ENCODE data around the gene G3BP1. TPM values are rescaled to one million over a fixed set of nuclear protein-coding genes. Genes with fewer than 3 reads are reported as not detected.
A peak's percentile ranks its signal among the peaks of the same experiment; 100 is the strongest.

G3BP1 gene
- total and polyA plus RNA-seq, 2 of the 13 experiments (the other 11 are each of a cell fraction or from before 2014, with no cell fraction given) = 36.7 to 320 TPM

DNA sequence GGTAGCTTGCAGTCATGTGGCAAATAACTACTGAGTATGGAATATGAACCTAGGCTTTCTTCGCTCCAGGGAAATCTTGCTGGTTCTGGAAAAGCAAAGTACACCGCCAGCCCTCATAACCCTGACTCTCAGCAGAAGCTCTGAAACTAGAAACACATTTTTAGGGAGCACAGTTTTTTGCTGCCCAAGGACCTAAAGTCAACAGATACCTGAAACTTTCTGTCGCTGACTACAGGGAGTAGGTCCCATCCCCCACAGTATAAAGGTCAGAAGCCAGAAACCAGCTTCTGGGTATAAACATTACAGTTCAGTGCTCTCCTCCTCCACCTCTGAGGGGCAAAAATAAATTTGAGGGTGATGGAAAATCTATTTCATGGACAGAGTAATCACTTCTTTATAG lies 16.4 kb upstream of the G3BP1 start (continued):
- no peak for TF ChIP-seq ETV5 (CRISPR knock-in tag; IDR thresholded peaks at IDR 0.05; ENCODE audit: borderline replicate concordance)
- TF ChIP-seq GATAD2A (CRISPR knock-in tag; IDR thresholded peaks at IDR 0.05) = peak; percentile 60; the same call in 1 of the 2 replicates
- TF ChIP-seq, protein P1, sequence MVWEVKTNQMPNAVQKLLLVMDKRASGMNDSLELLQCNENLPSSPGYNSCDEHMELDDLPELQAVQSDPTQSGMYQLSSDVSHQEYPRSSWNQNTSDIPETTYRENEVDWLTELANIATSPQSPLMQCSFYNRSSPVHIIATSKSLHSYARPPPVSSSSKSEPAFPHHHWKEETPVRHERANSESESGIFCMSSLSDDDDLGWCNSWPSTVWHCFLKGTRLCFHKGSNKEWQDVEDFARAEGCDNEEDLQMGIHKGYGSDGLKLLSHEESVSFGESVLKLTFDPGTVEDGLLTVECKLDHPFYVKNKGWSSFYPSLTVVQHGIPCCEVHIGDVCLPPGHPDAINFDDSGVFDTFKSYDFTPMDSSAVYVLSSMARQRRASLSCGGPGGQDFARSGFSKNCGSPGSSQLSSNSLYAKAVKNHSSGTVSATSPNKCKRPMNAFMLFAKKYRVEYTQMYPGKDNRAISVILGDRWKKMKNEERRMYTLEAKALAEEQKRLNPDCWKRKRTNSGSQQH (CRISPR knock-in tag; IDR thresholded peaks at IDR 0.05; ENCODE audit: low read depth) = no peak
- no peak for TF ChIP-seq SRSF4 (IDR thresholded peaks at IDR 0.05; ENCODE audit: low read depth, low read length, poor library complexity, severe bottlenecking)
- TF ChIP-seq HOXA9 (CRISPR knock-in tag; IDR thresholded peaks at IDR 0.05; ENCODE audit: borderline replicate concordance) = no peak
- no peak for TF ChIP-seq GPBP1L1 (CRISPR knock-in tag; IDR thresholded peaks at IDR 0.05)
- TF ChIP-seq ZNF460 (CRISPR knock-in tag; IDR thresholded peaks at IDR 0.05; ENCODE audit: borderline replicate concordance) = no peak
- TF ChIP-seq U2AF2 (IDR thresholded peaks at IDR 0.05; ENCODE audit: low read depth, low read length) = no peak
- TF ChIP-seq REXO4 (CRISPR knock-in tag; IDR thresholded peaks at IDR 0.05; ENCODE audit: borderline replicate concordance) = no peak
- no peak for TF ChIP-seq ZNF746 (CRISPR knock-in tag; IDR thresholded peaks at IDR 0.05)
- TF ChIP-seq ZSCAN5A (CRISPR knock-in tag; IDR thresholded peaks at IDR 0.05; ENCODE audit: borderline replicate concordance) = no peak
- TF ChIP-seq ZMYM3 (CRISPR knock-in tag; IDR thresholded peaks at IDR 0.05) = no peak
- TF ChIP-seq NRL (CRISPR knock-in tag; IDR thresholded peaks at IDR 0.05; ENCODE audit: borderline replicate concordance) = no peak
- peak; percentile 61; the same call in 1 of the 2 replicates for TF ChIP-seq ZNF362 (CRISPR knock-in tag; IDR thresholded peaks at IDR 0.05; ENCODE audit: borderline replicate concordance)
- no peak for TF ChIP-seq PTBP1 (IDR thresholded peaks at IDR 0.05; ENCODE audit: low read depth, low read length, poor library complexity, severe bottlenecking)
- TF ChIP-seq, protein P2, sequence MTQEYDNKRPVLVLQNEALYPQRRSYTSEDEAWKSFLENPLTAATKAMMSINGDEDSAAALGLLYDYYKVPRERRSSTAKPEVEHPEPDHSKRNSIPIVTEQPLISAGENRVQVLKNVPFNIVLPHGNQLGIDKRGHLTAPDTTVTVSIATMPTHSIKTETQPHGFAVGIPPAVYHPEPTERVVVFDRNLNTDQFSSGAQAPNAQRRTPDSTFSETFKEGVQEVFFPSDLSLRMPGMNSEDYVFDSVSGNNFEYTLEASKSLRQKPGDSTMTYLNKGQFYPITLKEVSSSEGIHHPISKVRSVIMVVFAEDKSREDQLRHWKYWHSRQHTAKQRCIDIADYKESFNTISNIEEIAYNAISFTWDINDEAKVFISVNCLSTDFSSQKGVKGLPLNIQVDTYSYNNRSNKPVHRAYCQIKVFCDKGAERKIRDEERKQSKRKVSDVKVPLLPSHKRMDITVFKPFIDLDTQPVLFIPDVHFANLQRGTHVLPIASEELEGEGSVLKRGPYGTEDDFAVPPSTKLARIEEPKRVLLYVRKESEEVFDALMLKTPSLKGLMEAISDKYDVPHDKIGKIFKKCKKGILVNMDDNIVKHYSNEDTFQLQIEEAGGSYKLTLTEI (CRISPR knock-in tag; conservative IDR thresholded peaks at IDR 0.05) = no peak
- TF ChIP-seq ZNF549 (CRISPR knock-in tag; IDR thresholded peaks at IDR 0.05) = no peak

Data from HepG2 (cell line).